H1 (cell line): ENCODE measurements around the gene MYO5B. TPM values are rescaled to one million over a fixed set of nuclear protein-coding genes. Genes with fewer than 3 reads are reported as not detected.

Source experiments
- CTCF ChIA-PET: fragments of 300-600 bp; sonication (Branson Sonifier 250); formaldehyde crosslinking; loops from one replicate; lab custom pipeline; 2021; ENCODE audit not compliant: partially characterized antibody; lab: Charles Lee
- POLR2A ChIA-PET: fragments of 300-600 bp; sonication (Branson Sonifier 250); formaldehyde crosslinking; loops from one replicate; lab custom pipeline; 2021; ENCODE audit warnings: inconsistent platforms; ENCODE audit not compliant: partially characterized antibody; lab: Charles Lee
- DNase-seq, 2 experiments: peaks; one replicate each; pipeline versions ENCODE4 v3.0.0 to v3.0.0-alpha.2; 2010 to 2022; ENCODE audit warnings: low spot score in 2 of 2, low read depth in 1 of 2, mixed read lengths in 1 of 2
- FAIRE-seq: peaks from 2 replicates; lab custom pipeline; 2011; peaks lifted over from hg19 to GRCh38; lab: Jason Lieb, UNC
- H2AFZ ChIP-seq: 2 replicates; pipeline ENCODE4 v1.8.1; 2012; ENCODE audit warnings: low read length, inconsistent platforms
- H2AK5ac ChIP-seq: 2 replicates; pipeline ENCODE4 v1.6.1; 2013; ENCODE audit warnings: low read depth, low read length
- H2BK120ac ChIP-seq: replicated peaks from 2 replicates; pipeline ENCODE3; 2013; ENCODE audit warnings: low read depth, low read length, inconsistent platforms
- H2BK12ac ChIP-seq: 2 replicates; pipeline ENCODE4 v1.6.1; 2013; ENCODE audit warnings: low read depth, low read length
- H2BK15ac ChIP-seq: 2 replicates; pipeline ENCODE4 v1.6.1; 2013; ENCODE audit warnings: low read length
- H2BK20ac ChIP-seq: 2 replicates; pipeline ENCODE4 v1.6.1; 2013; ENCODE audit warnings: low read length
- H2BK5ac ChIP-seq: 2 replicates; pipeline ENCODE4 v1.6.1; 2013; ENCODE audit warnings: low read depth, low read length
- H3K14ac ChIP-seq: 2 replicates; pipeline ENCODE4 v1.6.1; 2013; ENCODE audit warnings: inconsistent platforms; ENCODE audit not compliant: insufficient read length
- H3K18ac ChIP-seq: 2 replicates; pipeline ENCODE4 v1.6.1; 2013; ENCODE audit warnings: low read length; ENCODE audit errors: extremely low read depth
- H3K23ac ChIP-seq: 2 replicates; pipeline ENCODE4 v1.6.1; 2013; ENCODE audit warnings: inconsistent platforms; ENCODE audit not compliant: insufficient read length
- H3K23me2 ChIP-seq: 2 replicates; pipeline ENCODE4 v1.6.1; 2013; ENCODE audit warnings: low read depth, low read length
- H3K27ac ChIP-seq: 2 replicates; pipeline ENCODE4 v1.6.1; 2011; ENCODE audit warnings: low read depth, low read length, inconsistent platforms
- H3K27me3 ChIP-seq, 4 experiments: replicated peaks in 1 of 4; 1 replicate in 1 of 4; 2 replicates in 3 of 4; pipeline versions ENCODE4 v1.6.1 to v1.8.1; 2011 to 2013; ENCODE audit warnings: low read length in 3 of 4, mild to moderate bottlenecking in 3 of 4, inconsistent platforms in 2 of 4, mixed read lengths in 2 of 4, moderate library complexity in 1 of 4; ENCODE audit not compliant: control insufficient read depth in 3 of 4, insufficient read depth in 3 of 4; ENCODE audit errors: extremely low read depth in 1 of 4
- H3K36me3 ChIP-seq, 4 experiments: 2 replicates each; pipeline versions ENCODE4 v1.6.1 to v1.8.1; 2011 to 2013; ENCODE audit warnings: mild to moderate bottlenecking in 4 of 4, low read length in 3 of 4, moderate library complexity in 2 of 4, control low read depth in 1 of 4, inconsistent platforms in 1 of 4; ENCODE audit not compliant: insufficient read depth in 4 of 4, control insufficient read depth in 2 of 4
- H3K4ac ChIP-seq: replicated peaks from 2 replicates; pipeline ENCODE3; 2013; ENCODE audit warnings: low read length, low read depth, mixed read lengths, inconsistent platforms; ENCODE audit not compliant: insufficient read length
- H3K4me1 ChIP-seq, 4 experiments: replicated peaks in 1 of 4; 1 replicate in 1 of 4; 2 replicates in 3 of 4; pipeline versions ENCODE4 v1.6.1 to v1.8.1; 2011 to 2013; ENCODE audit warnings: low read length in 3 of 4, inconsistent platforms in 2 of 4, mixed read lengths in 1 of 4; ENCODE audit not compliant: insufficient read depth in 4 of 4, control insufficient read depth in 3 of 4
- H3K4me2 ChIP-seq, 2 experiments: 2 replicates each; pipeline versions ENCODE4 v1.6.1 to v1.8.1; 2011 to 2013; ENCODE audit warnings: low read depth in 2 of 2, low read length in 2 of 2, control low read depth in 1 of 2, inconsistent platforms in 1 of 2, mild to moderate bottlenecking in 1 of 2; ENCODE audit not compliant: insufficient read depth in 1 of 2
- H3K4me3 ChIP-seq, 4 experiments: fragments of 200-600, 300-600 bp in 1 of 4; sonication (generic), shearing (Covaris generic), sonication (Bioruptor Twin) in 1 of 4; 2 replicates each; pipeline versions ENCODE4 v1.5.1 to v1.8.1; 2011 to 2016; ENCODE audit warnings: low read length in 4 of 4, low read depth in 3 of 4, control low read depth in 2 of 4, inconsistent platforms in 2 of 4, mild to moderate bottlenecking in 2 of 4, mixed read lengths in 1 of 4, moderate library complexity in 1 of 4; ENCODE audit not compliant: insufficient read depth in 2 of 4; ENCODE audit errors: extremely low read depth in 1 of 4
- H3K56ac ChIP-seq: replicated peaks from 2 replicates; pipeline ENCODE3; 2013; ENCODE audit warnings: low read depth, mild to moderate bottlenecking, mixed read lengths, low read length, inconsistent platforms; ENCODE audit not compliant: insufficient read length
- H3K79me1 ChIP-seq: 2 replicates; pipeline ENCODE4 v1.6.1; 2013; ENCODE audit warnings: low read depth, low read length, control low read depth
- H3K79me2 ChIP-seq, 2 experiments: 2 replicates each; pipeline versions ENCODE4 v1.6.1 to v1.8.1; 2012 to 2013; ENCODE audit warnings: low read length in 2 of 2, mild to moderate bottlenecking in 2 of 2, inconsistent platforms in 1 of 2; ENCODE audit not compliant: insufficient read depth in 2 of 2, control insufficient read depth in 1 of 2
- H3K9ac ChIP-seq, 4 experiments: replicated peaks in 1 of 4; 1 replicate in 1 of 4; 2 replicates in 3 of 4; pipeline versions ENCODE4 v1.6.1 to v1.8.1; 2011 to 2013; ENCODE audit warnings: low read depth in 3 of 4, low read length in 3 of 4, control low read depth in 2 of 4, mild to moderate bottlenecking in 2 of 4, moderate library complexity in 2 of 4, inconsistent platforms in 1 of 4; ENCODE audit errors: extremely low read depth in 1 of 4
- H3K9me3 ChIP-seq, 2 experiments: 2 replicates each; pipeline versions ENCODE4 v1.6.1 to v1.8.1; 2012 to 2013; ENCODE audit warnings: mild to moderate bottlenecking in 2 of 2, moderate library complexity in 2 of 2, control low read depth in 1 of 2, inconsistent platforms in 1 of 2, low read depth in 1 of 2, low read length in 1 of 2, mixed read lengths in 1 of 2; ENCODE audit not compliant: insufficient read depth in 2 of 2
- H4K20me1 ChIP-seq, 2 experiments: replicated peaks in 1 of 2; 2 replicates each; pipeline versions ENCODE3 to v1.8.1; 2011 to 2013; ENCODE audit warnings: inconsistent platforms in 2 of 2, low read length in 2 of 2, mild to moderate bottlenecking in 1 of 2; ENCODE audit not compliant: insufficient read depth in 2 of 2, control insufficient read depth in 1 of 2
- H4K5ac ChIP-seq: 2 replicates; pipeline ENCODE4 v1.6.1; 2013; ENCODE audit warnings: low read length, low read depth, mixed read lengths, inconsistent platforms; ENCODE audit not compliant: insufficient read length
- H4K8ac ChIP-seq: 2 replicates; pipeline ENCODE4 v1.8.0; 2013; ENCODE audit warnings: mild to moderate bottlenecking, moderate library complexity, low read length, inconsistent platforms; ENCODE audit not compliant: insufficient read depth; ENCODE audit errors: extremely low read depth
- H4K91ac ChIP-seq: replicated peaks from 2 replicates; pipeline ENCODE3; 2013; ENCODE audit warnings: low read length, mixed read lengths, inconsistent platforms; ENCODE audit not compliant: insufficient read length
- ASH2L ChIP-seq: fragments of 200-600, 300-600 bp; sonication (generic); IDR thresholded peaks from one replicate; pipeline ENCODE4 v1.7.1; 2017; ENCODE audit warnings: low read length
- CBX8 ChIP-seq: fragments of 300-800, 300-1000 bp; sonication (generic); IDR thresholded peaks from 2 replicates; pipeline ENCODE4 v1.7.1; 2016; ENCODE audit warnings: low read depth, low read length, borderline replicate concordance
- EP300 ChIP-seq, 2 experiments: IDR thresholded peaks; 1 replicate in 1 of 2; 2 replicates in 1 of 2; pipeline ENCODE4 v1.6.1; 2011 to 2012; ENCODE audit warnings: low read depth in 2 of 2, low read length in 2 of 2, mild to moderate bottlenecking in 2 of 2, borderline replicate concordance in 1 of 2, inconsistent platforms in 1 of 2, moderate library complexity in 1 of 2
- JUN ChIP-seq: IDR thresholded peaks from 2 replicates; pipeline ENCODE4 v1.6.1; 2011; ENCODE audit warnings: low read depth, mild to moderate bottlenecking, improper control_type of control experiment, low read length
- NANOG ChIP-seq: IDR thresholded peaks from 2 replicates; pipeline ENCODE4 v1.6.1; 2011; ENCODE audit warnings: low read length, low read depth, mild to moderate bottlenecking, inconsistent platforms; ENCODE audit not compliant: insufficient read depth, poor library complexity, severe bottlenecking
- POU5F1 ChIP-seq: IDR thresholded peaks from 2 replicates; pipeline ENCODE4 v1.6.1; 2011; ENCODE audit warnings: low read depth, mild to moderate bottlenecking, low read length, moderate library complexity
- SAP30 ChIP-seq: fragments of 300-600 bp; sonication (generic); IDR thresholded peaks from 2 replicates; pipeline ENCODE4 v1.7.1; 2012; ENCODE audit warnings: low read length, moderate library complexity, mild to moderate bottlenecking, inconsistent platforms; ENCODE audit not compliant: insufficient read depth, insufficient replicate concordance
- TCF12 ChIP-seq: IDR thresholded peaks from 2 replicates; pipeline ENCODE4 v1.6.1; 2011; ENCODE audit warnings: low read depth, mild to moderate bottlenecking, low read length
- TEAD4 ChIP-seq: IDR thresholded peaks from 2 replicates; pipeline ENCODE4 v1.6.1; 2012; ENCODE audit warnings: low read depth, low read length, inconsistent platforms, mixed read lengths
- WGBS, 2 experiments: shearing (Covaris generic) in 1 of 2; methylation state at CpG; one replicate each; pipeline versions ENCODE4 v1.1.6 to v1.1.7; 2013 to 2015; ENCODE audit warnings: low lambda C conversion rate in 2 of 2, mixed read lengths in 2 of 2, inconsistent platforms in 1 of 2, low coverage in 1 of 2, missing lambda C conversion rate in 1 of 2; ENCODE audit not compliant: insufficient replicate concordance in 2 of 2, insufficient coverage in 1 of 2, insufficient read length in 1 of 2; ENCODE audit errors: extremely low coverage in 1 of 2, missing lambda C conversion rate in 1 of 2; 5-methylcytosine and 5-hydroxymethylcytosine counted together
- polyA plus RNA-seq, 7 experiments: library from polyadenylated mRNA; depleted of rRNA in 3 of 7; stranded (reverse) in 5 of 7; unstranded in 2 of 7; fragments of >200 nt in 5 of 7; fragments of 200-250 nt in 2 of 7; gene quantifications; 1 replicate in 5 of 7; 2 replicates in 1 of 7; 4 replicates in 1 of 7; pipeline versions ENCODE4 v1.2.1 to v1.2.3, GENCODE V29; 2011 to 2013; ENCODE audit warnings: missing spikeins in 2 of 7, mixed read lengths in 2 of 7
- total RNA-seq: library from RNA; stranded (reverse); fragmentation: NEBNext Ultra II Directional; extraction: Animal tissue kit (Norgen Biotek cat#: 25700); gene quantifications from 2 replicates; pipeline ENCODE4 v1.2.1, GENCODE V29; 2021
- TF ChIP-seq, protein P1 (sequence below): IDR thresholded peaks from 2 replicates; pipeline ENCODE4 v1.6.1; 2011; ENCODE audit warnings: low read length, improper control_type of control experiment

MYO5B gene
- total and polyA plus RNA-seq, 2 of the 8 experiments (the other 6 are each of a cell fraction or from before 2014, with no cell fraction given): 6.4 to 7.7 TPM

DNA sequence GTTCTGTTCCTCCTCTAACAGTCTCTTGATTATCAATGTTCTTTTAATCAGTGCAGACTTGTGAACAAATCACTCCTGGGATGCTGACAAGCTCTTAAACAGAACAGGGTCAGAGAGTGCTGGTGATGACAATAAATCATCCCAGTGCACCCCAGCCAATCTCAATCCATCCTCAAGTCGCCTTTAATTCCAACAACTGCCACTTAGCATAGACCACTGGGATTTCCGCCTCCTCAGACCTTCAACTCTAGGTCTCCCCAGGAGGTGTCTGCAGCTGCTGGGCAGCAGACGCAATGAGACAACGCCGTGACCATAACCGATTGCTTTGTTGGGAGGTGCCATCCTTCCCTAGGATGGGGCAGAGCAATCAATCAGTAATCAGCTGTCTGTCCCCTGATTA lies 197.4 kb downstream of the MYO5B start:
- H2BK12ac ChIP-seq: no peak overlapping the region
- H3K36me3 ChIP-seq: no peaks in the 10 kb centered on the region
- DNase-seq: no peak
- ChIA-PET CTCF (interaction anchor here (0.6 to 1.3 kb wide), 2 partner anchors 23 to 139 kb away, joined by 3 to 4 read pairs; no protein-coding TSS in a partner anchor), POLR2A (interaction anchor here (0.7 kb wide), 1 partner anchor 156 kb away, joined by 3 read pairs; no protein-coding TSS in a partner anchor)
- H4K8ac ChIP-seq: no peak overlapping the region
- H4K5ac ChIP-seq: no peak overlapping the region
- no peaks in the 10 kb centered on the region for H4K20me1 ChIP-seq
- no peak overlapping the region for H3K4me3 ChIP-seq
- H3K9ac ChIP-seq: no peak overlapping the region
- H3K4me1 ChIP-seq: 0 out of 7 replicates have a peak, but pooled peaks cover 0 to 3% (median 0%) of the 10 kb centered on the region in 4 experiments
- no peak overlapping the region for H3K27ac ChIP-seq
- no peak overlapping the region for H3K18ac ChIP-seq
- H2BK20ac ChIP-seq: no peak overlapping the region
- no peak overlapping the region for H3K23ac ChIP-seq
- H3K9me3 ChIP-seq: no peaks in the 10 kb centered on the region
- no peak overlapping the region for H2BK5ac ChIP-seq
- H3K14ac ChIP-seq: no peak overlapping the region
- H4K91ac ChIP-seq: no peak overlapping the region
- no peak overlapping the region for H2AK5ac ChIP-seq
- H3K56ac ChIP-seq: no peak overlapping the region
- H3K23me2 ChIP-seq: no peaks in the 10 kb centered on the region; the same call in 1 of the 2 replicates
- H3K79me2 ChIP-seq: no peaks in the 10 kb centered on the region
- no peak overlapping the region for H2AFZ ChIP-seq
- WGBS, 2 experiments: 88% methylated on average over 6 of the region's 6 CpGs; no CpG with 5 or more reads in 1 of the 2 experiments
- H3K4me2 ChIP-seq: no peak overlapping the region
- no peaks in the 10 kb centered on the region for H3K79me1 ChIP-seq
- H2BK15ac ChIP-seq: no peak overlapping the region
- no peaks in the 10 kb centered on the region for H3K27me3 ChIP-seq
- no peak overlapping the region for H2BK120ac ChIP-seq
- no peak for FAIRE-seq
- no peak overlapping the region for H3K4ac ChIP-seq
- TF ChIP-seq CBX8 (no peak), SAP30 (no peak), EP300 (IDR thresholded peaks at IDR 0.05; ENCODE audit: borderline replicate concordance in 1 of 2, low read depth in 2 of 2, low read length in 2 of 2) (no peak), JUN (no peak), POU5F1 (no peak), TEAD4 (no peak), NANOG (no peak), TCF12 (no peak), ASH2L (no peak)
- TF ChIP-seq, protein P1, sequence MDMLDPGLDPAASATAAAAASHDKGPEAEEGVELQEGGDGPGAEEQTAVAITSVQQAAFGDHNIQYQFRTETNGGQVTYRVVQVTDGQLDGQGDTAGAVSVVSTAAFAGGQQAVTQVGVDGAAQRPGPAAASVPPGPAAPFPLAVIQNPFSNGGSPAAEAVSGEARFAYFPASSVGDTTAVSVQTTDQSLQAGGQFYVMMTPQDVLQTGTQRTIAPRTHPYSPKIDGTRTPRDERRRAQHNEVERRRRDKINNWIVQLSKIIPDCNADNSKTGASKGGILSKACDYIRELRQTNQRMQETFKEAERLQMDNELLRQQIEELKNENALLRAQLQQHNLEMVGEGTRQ: no peak
